NT2/D1 (cell line): ENCODE results near the gene OR51D1.

Experiments used
- DNase-seq: peaks from one replicate; pipeline ENCODE4 v3.0.0-alpha.2; 2011; ENCODE audit warnings: low read depth, low spot score
- H3K27me3 ChIP-seq: 2 replicates; pipeline ENCODE4 v1.6.0; 2011; ENCODE audit warnings: mild to moderate bottlenecking; ENCODE audit not compliant: insufficient read length, insufficient read depth
- H3K36me3 ChIP-seq: 2 replicates; pipeline ENCODE4 v1.6.1; 2011; ENCODE audit warnings: mild to moderate bottlenecking, low read length, mixed read lengths; ENCODE audit not compliant: insufficient read depth, insufficient read length
- H3K4me1 ChIP-seq: 2 replicates; pipeline ENCODE4 v1.5.1; 2011; ENCODE audit not compliant: insufficient read depth, insufficient read length
- H3K4me3 ChIP-seq: 2 replicates; pipeline ENCODE4 v1.5.1; 2011; ENCODE audit warnings: low read depth; ENCODE audit not compliant: insufficient read length
- H3K9ac ChIP-seq: 2 replicates; pipeline ENCODE4 v1.6.0; 2011; ENCODE audit warnings: low read depth; ENCODE audit not compliant: insufficient read length
- H3K9me3 ChIP-seq: 2 replicates; pipeline ENCODE4 v1.5.1; 2011; ENCODE audit warnings: mild to moderate bottlenecking, low read length; ENCODE audit not compliant: insufficient read depth
- SUZ12 ChIP-seq: IDR thresholded peaks from 2 replicates; pipeline ENCODE4 v1.6.1; 2011; ENCODE audit not compliant: insufficient read length, insufficient read depth; ENCODE audit errors: extremely low read depth
- YY1 ChIP-seq: IDR thresholded peaks from 2 replicates; pipeline ENCODE4 v1.6.1; 2011; ENCODE audit not compliant: insufficient read length, insufficient read depth
- ZNF274 ChIP-seq: IDR thresholded peaks from 2 replicates; pipeline ENCODE4 v1.6.1; 2011; ENCODE audit warnings: mild to moderate bottlenecking, low read depth, low read length

Gene OR51D1

GRCh38 chr11:4636962-4637661, at the start of gene OR51D1:
Gene OR51D1 (plus strand): TSS chr11:4637477. CDS start chr11:4639791, 2,314 bp downstream.
- H3K36me3 ChIP-seq = no peaks in the 10 kb centered on the region
- H3K27me3 ChIP-seq = peaks cover 8% of the 10 kb centered on the region
- H3K4me1 ChIP-seq = peaks cover 2% of the 10 kb centered on the region
- TF ChIP-seq YY1 (no peak), SUZ12 (no peak), ZNF274 (no peak)
- no peak within 1 kb of the TSS for H3K4me3 ChIP-seq
- H3K9me3 ChIP-seq = no peaks in the 10 kb centered on the region
- H3K9ac ChIP-seq = no peak within 1 kb of the TSS
- DNase-seq = peak; percentile 67

GRCh38 chr11:4589017-4589416, 48.3 kb upstream of the OR51D1 start:
- no peaks in the 10 kb centered on the region for H3K36me3 ChIP-seq
- TF ChIP-seq SUZ12 = no peak
- TF ChIP-seq YY1 = no peak
- no peak for TF ChIP-seq ZNF274
- H3K4me3 ChIP-seq = no peak overlapping the region
- H3K4me1 ChIP-seq = no peaks in the 10 kb centered on the region
- no peaks in the 10 kb centered on the region for H3K9me3 ChIP-seq
- no peak for DNase-seq
- no peaks in the 10 kb centered on the region for H3K27me3 ChIP-seq
- H3K9ac ChIP-seq = no peak overlapping the region

- H3K9me3 ChIP-seq = no peaks in the 10 kb centered on the region
- peaks cover 15% of the 10 kb centered on the region for H3K36me3 ChIP-seq
- no peak for TF ChIP-seq YY1
- H3K4me1 ChIP-seq = no peaks in the 10 kb centered on the region
- no peak for DNase-seq
- no peaks in the 10 kb centered on the region for H3K27me3 ChIP-seq
- H3K4me3 ChIP-seq = no peak within 1 kb of the TSS
- H3K9ac ChIP-seq = no peak within 1 kb of the TSS
Observed at GRCh38 chr11:4593739-4594138, 43.5 kb upstream of the OR51D1 start, which contains the start of gene OR52I1. Gene OR52I1 (plus strand): TSS chr11:4594039. CDS start chr11:4594039, 0 bp downstream.

- H3K9ac ChIP-seq = no peak overlapping the region
- H3K4me3 ChIP-seq = no peak overlapping the region
- H3K9me3 ChIP-seq = 0 out of 2 replicates have a peak, but pooled peaks cover 6% of the 10 kb centered on the region
- no peaks in the 10 kb centered on the region for H3K4me1 ChIP-seq
- no peak for DNase-seq
- no peak for TF ChIP-seq YY1
- TF ChIP-seq ZNF274 = no peak
- TF ChIP-seq SUZ12 = no peak
- no peaks in the 10 kb centered on the region for H3K27me3 ChIP-seq
- peaks cover 50% of the 10 kb centered on the region for H3K36me3 ChIP-seq
Observed at GRCh38 chr11:4605057-4605456, 32.2 kb upstream of the OR51D1 start.

- H3K9me3 ChIP-seq = 0 out of 2 replicates have a peak, but pooled peaks cover 6% of the 10 kb centered on the region
- H3K9ac ChIP-seq = no peak overlapping the region
- no peak for TF ChIP-seq YY1
- no peak for TF ChIP-seq ZNF274
- no peak for TF ChIP-seq SUZ12
- no peaks in the 10 kb centered on the region for H3K27me3 ChIP-seq
- no peak for DNase-seq
- peaks cover 36% of the 10 kb centered on the region for H3K36me3 ChIP-seq
- H3K4me3 ChIP-seq = no peak overlapping the region
- no peaks in the 10 kb centered on the region for H3K4me1 ChIP-seq
Observed at GRCh38 chr11:4606231-4607015, 30.9 kb upstream of the OR51D1 start.

GRCh38 chr11:4607096-4607495, 30.2 kb upstream of the OR51D1 start:
- Histone ChIP-seq H3K4me3 (peak overlapping the region; percentile 68), H3K9ac (peak overlapping the region; percentile 44), H3K36me3 (peaks cover 29% of the 10 kb centered on the region), H3K9me3 (0 out of 2 replicates have a peak, but pooled peaks cover 6% of the 10 kb centered on the region), H3K27me3 (no peaks in the 10 kb centered on the region), H3K4me1 (no peaks in the 10 kb centered on the region)
- DNase-seq = no peak
- TF ChIP-seq SUZ12 = no peak
- TF ChIP-seq ZNF274 = no peak
- TF ChIP-seq YY1 = no peak

GRCh38 chr11:4607781-4608666, 29.3 kb upstream of the OR51D1 start, which contains the start of gene TRIM68:
Gene TRIM68 (minus strand): TSS chr11:4608231. CDS start chr11:4605504, 2,727 bp downstream.
- Histone ChIP-seq H3K4me3 (peak within 1 kb of the TSS; percentile 68), H3K4me1 (no peaks in the 10 kb centered on the region), H3K9ac (peak within 1 kb of the TSS; percentile 84), H3K9me3 (0 out of 2 replicates have a peak, but pooled peaks cover 6% of the 10 kb centered on the region), H3K36me3 (peaks cover 20% of the 10 kb centered on the region), H3K27me3 (no peaks in the 10 kb centered on the region)
- TF ChIP-seq ZNF274 (no peak), SUZ12 (no peak), YY1 (no peak)
- peak; percentile 95 for DNase-seq
